ENCODE results near the gene FXR2. TPM values are rescaled to one million over a fixed set of nuclear protein-coding genes. Genes with fewer than 3 reads are reported as not detected.

The FXR2 gene
- total RNA-seq, 1 experiment from 2014 or later: 36.4 TPM

DNA sequence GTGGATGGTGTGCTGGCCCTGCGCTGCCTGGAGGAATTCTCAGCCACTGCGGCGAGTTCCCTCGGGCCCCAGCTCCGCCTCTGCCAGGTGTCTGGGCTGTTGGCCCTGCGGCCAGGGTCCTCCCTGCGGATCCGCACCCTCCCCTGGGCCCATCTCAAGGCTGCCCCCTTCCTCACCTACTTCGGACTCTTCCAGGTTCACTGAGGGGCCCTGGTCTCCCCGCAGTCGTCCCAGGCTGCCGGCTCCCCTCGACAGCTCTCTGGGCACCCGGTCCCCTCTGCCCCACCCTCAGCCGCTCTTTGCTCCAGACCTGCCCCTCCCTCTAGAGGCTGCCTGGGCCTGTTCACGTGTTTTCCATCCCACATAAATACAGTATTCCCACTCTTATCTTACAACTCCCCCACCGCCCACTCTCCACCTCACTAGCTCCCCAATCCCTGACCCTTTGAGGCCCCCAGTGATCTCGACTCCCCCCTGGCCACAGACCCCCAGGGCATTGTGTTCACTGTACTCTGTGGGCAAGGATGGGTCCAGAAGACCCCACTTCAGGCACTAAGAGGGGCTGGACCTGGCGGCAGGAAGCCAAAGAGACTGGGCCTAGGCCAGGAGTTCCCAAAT is 57.4 kb downstream of the FXR2 start:
- 0 out of 2 replicates have a peak, but pooled peaks cover 2% of the 10 kb centered on the region for H3K4me1 ChIP-seq (ENCODE audit: insufficient read depth, low read length)
- peak; percentile 74 for DNase-seq
- no peak overlapping the region for H3T11ph ChIP-seq (ENCODE audit: low read length)
- no peak overlapping the region for H4K91ac ChIP-seq (ENCODE audit: insufficient read length, low read depth, low read length)
- Mint-ChIP-seq H3K27me3 (ENCODE audit: low read depth) (peaks cover 2% of the 10 kb centered on the region; the same call in 1 of the 2 replicates), H3K9me3 (no peaks in the 10 kb centered on the region), H3K36me3 (ENCODE audit: insufficient read depth in 1 of 3, low read depth in 3 of 3) (peaks cover 0 to under 1% (median 0%) of the 10 kb centered on the region in 3 experiments; a peak in 2 of 7 replicates), H3K27ac (peak overlapping the region in 1 of 3 experiments; percentile 63; a peak in 2 of 7 replicates), H3K4me1 (peaks cover 37 to 54% of the 10 kb centered on the region in 2 experiments), H3K4me3 (no peak overlapping the region)
- H4K5ac ChIP-seq (ENCODE audit: insufficient read length, low read depth, low read length): no peak overlapping the region
- H2BK5ac ChIP-seq (ENCODE audit: insufficient read length, low read length): no peak overlapping the region
- H3K23ac ChIP-seq (ENCODE audit: insufficient read length, low read depth, low read length): no peak overlapping the region
- no peak overlapping the region for H3K9ac ChIP-seq (ENCODE audit: extremely low read depth, insufficient read length, low read length)
- H2BK20ac ChIP-seq (ENCODE audit: low read depth, low read length, poor library complexity, severe bottlenecking): no peak overlapping the region
- peaks cover under 1% of the 10 kb centered on the region for H3K79me1 ChIP-seq (ENCODE audit: insufficient read depth, low read depth, low read length, poor library complexity, severe bottlenecking)
- H2BK12ac ChIP-seq (ENCODE audit: insufficient read length, low read depth, low read length): no peak overlapping the region
- TF ChIP-seq, protein P1, sequence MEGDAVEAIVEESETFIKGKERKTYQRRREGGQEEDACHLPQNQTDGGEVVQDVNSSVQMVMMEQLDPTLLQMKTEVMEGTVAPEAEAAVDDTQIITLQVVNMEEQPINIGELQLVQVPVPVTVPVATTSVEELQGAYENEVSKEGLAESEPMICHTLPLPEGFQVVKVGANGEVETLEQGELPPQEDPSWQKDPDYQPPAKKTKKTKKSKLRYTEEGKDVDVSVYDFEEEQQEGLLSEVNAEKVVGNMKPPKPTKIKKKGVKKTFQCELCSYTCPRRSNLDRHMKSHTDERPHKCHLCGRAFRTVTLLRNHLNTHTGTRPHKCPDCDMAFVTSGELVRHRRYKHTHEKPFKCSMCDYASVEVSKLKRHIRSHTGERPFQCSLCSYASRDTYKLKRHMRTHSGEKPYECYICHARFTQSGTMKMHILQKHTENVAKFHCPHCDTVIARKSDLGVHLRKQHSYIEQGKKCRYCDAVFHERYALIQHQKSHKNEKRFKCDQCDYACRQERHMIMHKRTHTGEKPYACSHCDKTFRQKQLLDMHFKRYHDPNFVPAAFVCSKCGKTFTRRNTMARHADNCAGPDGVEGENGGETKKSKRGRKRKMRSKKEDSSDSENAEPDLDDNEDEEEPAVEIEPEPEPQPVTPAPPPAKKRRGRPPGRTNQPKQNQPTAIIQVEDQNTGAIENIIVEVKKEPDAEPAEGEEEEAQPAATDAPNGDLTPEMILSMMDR (conservative IDR thresholded peaks at IDR 0.05): no peak
- no peaks in the 10 kb centered on the region for H3K27me3 ChIP-seq (ENCODE audit: insufficient read depth, low read length)
- no peak overlapping the region for H2BK15ac ChIP-seq (ENCODE audit: low read depth, low read length)
- no peak overlapping the region for H3K4ac ChIP-seq (ENCODE audit: low read depth, low read length)
- H2BK120ac ChIP-seq (ENCODE audit: low read depth, low read length, poor library complexity, severe bottlenecking): no peak overlapping the region
- peaks cover 1% of the 10 kb centered on the region; the same call in 1 of the 2 replicates for H3K79me2 ChIP-seq (ENCODE audit: insufficient read depth, low read length)
- WGBS (ENCODE audit: extremely low coverage, insufficient read length, low lambda C conversion rate): no CpG with 5 or more reads among the region's 19 CpGs
- no peak overlapping the region for H3K14ac ChIP-seq (ENCODE audit: insufficient read depth, low read length)
- no peak overlapping the region for H4K8ac ChIP-seq (replicated peaks; ENCODE audit: insufficient read length, low read depth, low read length)
- no peak overlapping the region for H3K56ac ChIP-seq (ENCODE audit: insufficient read length, low read depth, low read length)
- H3K18ac ChIP-seq (ENCODE audit: insufficient read length, low read depth, low read length): no peak overlapping the region
- no peak overlapping the region for H2AK5ac ChIP-seq (ENCODE audit: insufficient read length, low read length)
- no peak overlapping the region for H3K27ac ChIP-seq (ENCODE audit: insufficient read length, low read depth, low read length)
- no peaks in the 10 kb centered on the region for H4K20me1 ChIP-seq (ENCODE audit: control insufficient read depth, insufficient read depth, insufficient read length)
- peaks cover 6% of the 10 kb centered on the region for H3K23me2 ChIP-seq (ENCODE audit: insufficient read length, low read depth, low read length, poor library complexity, severe bottlenecking)
- no peak overlapping the region for H2AFZ ChIP-seq (ENCODE audit: low read length)
- no peak overlapping the region for H3K4me2 ChIP-seq (ENCODE audit: insufficient read depth, insufficient read length, low read length)
- no peaks in the 10 kb centered on the region for H3K9me3 ChIP-seq (ENCODE audit: control insufficient read depth, low read depth, low read length)

Data from H9 (cell line).